OCI-LY3 (cell line): ENCODE measurements around the gene CFC1.
"Not testable (repeated sequence)": the region's sequence is repeated elsewhere in the genome, so short reads cannot be mapped to it uniquely, and the experiment has no call there.

ENCODE experiments used
- H2AFZ ChIP-seq: fragments of 200-600, 300-600 bp; shearing (Covaris generic); 2 replicates; pipeline ENCODE4 v1.6.0; 2014; ENCODE audit warnings: antibody characterized with exemption, low read depth, low read length
- H3K27ac ChIP-seq: fragments of 200-600, 300-600 bp; sonication (generic); 2 replicates; pipeline ENCODE4 v1.5.1; 2014; ENCODE audit warnings: mild to moderate bottlenecking, low read length, moderate library complexity, mixed read lengths
- H3K27me3 ChIP-seq: fragments of 200-600, 300-600 bp; sonication (generic); 2 replicates; pipeline ENCODE4 v1.6.1; 2014; ENCODE audit warnings: low read depth, low read length, mixed read lengths
- H3K36me3 ChIP-seq: fragments of 200-600, 300-600 bp; sonication (generic); replicated peaks from 2 replicates; pipeline ENCODE3; 2014; ENCODE audit warnings: low read depth, low read length, mixed read lengths
- H3K4me1 ChIP-seq: fragments of 300-600, 200-600 bp; sonication (generic); 2 replicates; pipeline ENCODE4 v1.6.1; 2014; ENCODE audit warnings: low read length, mixed read lengths
- H3K4me2 ChIP-seq: fragments of 200-600, 300-600 bp; sonication (generic); 2 replicates; pipeline ENCODE4 v1.6.1; 2014; ENCODE audit warnings: low read length, mixed read lengths
- H3K4me3 ChIP-seq: fragments of 300-600, 200-600 bp; sonication (generic); 2 replicates; pipeline ENCODE4 v1.5.1; 2014; ENCODE audit warnings: antibody characterized with exemption, mild to moderate bottlenecking, low read length, moderate library complexity
- H3K79me2 ChIP-seq: fragments of 300-600, 200-600 bp; shearing (Covaris generic); 2 replicates; pipeline ENCODE4 v1.6.1; 2014; ENCODE audit warnings: mild to moderate bottlenecking, low read length, mixed read lengths
- H3K9ac ChIP-seq: fragments of 300-600, 200-600 bp; shearing (Covaris generic); 2 replicates; pipeline ENCODE4 v1.6.0; 2014; ENCODE audit warnings: mild to moderate bottlenecking, low read length, moderate library complexity
- H3K9me3 ChIP-seq: fragments of 200-600, 300-600 bp; shearing (Covaris generic); 2 replicates; pipeline ENCODE4 v1.6.1; 2014; ENCODE audit warnings: low read length, mixed read lengths; ENCODE audit not compliant: insufficient read depth
- H4K20me1 ChIP-seq: fragments of 200-600, 300-600 bp; sonication (generic); 2 replicates; pipeline ENCODE4 v1.6.1; 2016; ENCODE audit warnings: low read length, mixed read lengths; ENCODE audit not compliant: insufficient read depth

CFC1 gene

GRCh38 chr2:130599393-130599792, at the start of gene CFC1:
TSS of gene CFC1 (minus strand) at chr2:130599575. CDS start at chr2:130599287, 288 bp downstream.
- H3K4me2 ChIP-seq, H3K9me3 ChIP-seq, H3K4me3 ChIP-seq, H3K79me2 ChIP-seq, H3K9ac ChIP-seq, H3K27me3 ChIP-seq, H2AFZ ChIP-seq, H3K36me3 ChIP-seq, H3K27ac ChIP-seq, H4K20me1 ChIP-seq, H3K4me1 ChIP-seq: not testable (repeated sequence)

GRCh38 chr2:130641688-130642087, 42.3 kb upstream of the CFC1 start:
- not testable (repeated sequence) for H3K9ac ChIP-seq, H3K36me3 ChIP-seq, H3K9me3 ChIP-seq, H2AFZ ChIP-seq, H3K27ac ChIP-seq, H3K4me1 ChIP-seq, H4K20me1 ChIP-seq, H3K4me2 ChIP-seq, H3K27me3 ChIP-seq, H3K79me2 ChIP-seq, H3K4me3 ChIP-seq

- not testable (repeated sequence) for H3K4me3 ChIP-seq, H3K9ac ChIP-seq, H3K27me3 ChIP-seq, H3K79me2 ChIP-seq, H3K9me3 ChIP-seq, H3K27ac ChIP-seq, H3K36me3 ChIP-seq, H3K4me2 ChIP-seq, H4K20me1 ChIP-seq, H3K4me1 ChIP-seq, H2AFZ ChIP-seq
Measured at GRCh38 chr2:130638973-130639372, 39.6 kb upstream of the CFC1 start.

GRCh38 chr2:130628784-130629475, 29.6 kb upstream of the CFC1 start:
- H3K4me3 ChIP-seq, H3K9me3 ChIP-seq, H4K20me1 ChIP-seq, H3K4me1 ChIP-seq, H3K4me2 ChIP-seq, H3K27ac ChIP-seq, H3K27me3 ChIP-seq, H3K36me3 ChIP-seq, H3K79me2 ChIP-seq, H2AFZ ChIP-seq, H3K9ac ChIP-seq: not testable (repeated sequence)

- H4K20me1 ChIP-seq, H2AFZ ChIP-seq, H3K36me3 ChIP-seq, H3K79me2 ChIP-seq, H3K9me3 ChIP-seq, H3K4me3 ChIP-seq, H3K4me1 ChIP-seq, H3K9ac ChIP-seq, H3K4me2 ChIP-seq, H3K27me3 ChIP-seq, H3K27ac ChIP-seq: not testable (repeated sequence)
Measured at GRCh38 chr2:130611140-130611539, 11.8 kb upstream of the CFC1 start, which contains the start of gene POTEJ. TSS of gene POTEJ (plus strand) at chr2:130611440. CDS start at chr2:130611533, 93 bp downstream.

- not testable (repeated sequence) for H3K27me3 ChIP-seq, H3K79me2 ChIP-seq
Measured at GRCh38 chr2:130610486-130610885, 11.1 kb upstream of the CFC1 start.

GRCh38 chr2:130609002-130609920, 9.9 kb upstream of the CFC1 start:
- not testable (repeated sequence) for H3K4me2 ChIP-seq, H3K4me3 ChIP-seq, H3K9ac ChIP-seq, H3K27me3 ChIP-seq, H3K27ac ChIP-seq, H3K79me2 ChIP-seq, H3K36me3 ChIP-seq, H4K20me1 ChIP-seq, H2AFZ ChIP-seq, H3K9me3 ChIP-seq, H3K4me1 ChIP-seq

More at GRCh38 chr2:130610486-130610885, 11.1 kb upstream of the CFC1 start:
- H2AFZ ChIP-seq, H4K20me1 ChIP-seq, H3K27ac ChIP-seq, H3K36me3 ChIP-seq, H3K4me1 ChIP-seq, H3K9me3 ChIP-seq, H3K9ac ChIP-seq, H3K4me3 ChIP-seq, H3K4me2 ChIP-seq: not testable (repeated sequence)

GRCh38 chr2:130608276-130609001, 9.1 kb upstream of the CFC1 start:
- not testable (repeated sequence) for H3K27ac ChIP-seq, H3K27me3 ChIP-seq, H2AFZ ChIP-seq, H3K79me2 ChIP-seq, H3K36me3 ChIP-seq, H3K9ac ChIP-seq, H3K9me3 ChIP-seq, H3K4me1 ChIP-seq, H3K4me3 ChIP-seq, H3K4me2 ChIP-seq, H4K20me1 ChIP-seq

- H3K4me2 ChIP-seq, H3K9ac ChIP-seq, H4K20me1 ChIP-seq, H2AFZ ChIP-seq, H3K9me3 ChIP-seq, H3K4me1 ChIP-seq, H3K36me3 ChIP-seq, H3K4me3 ChIP-seq, H3K27me3 ChIP-seq, H3K27ac ChIP-seq, H3K79me2 ChIP-seq: not testable (repeated sequence)
Measured at GRCh38 chr2:130601648-130602302, 2.4 kb upstream of the CFC1 start.
